ENCODE results near the gene PLGRKT. TPM values are rescaled to one million over a fixed set of nuclear protein-coding genes. Genes with fewer than 3 reads are reported as not detected.

Gene PLGRKT
- total and polyA plus RNA-seq, 2 experiments from 2014 or later, result 28.3 to 40.3 TPM

DNA sequence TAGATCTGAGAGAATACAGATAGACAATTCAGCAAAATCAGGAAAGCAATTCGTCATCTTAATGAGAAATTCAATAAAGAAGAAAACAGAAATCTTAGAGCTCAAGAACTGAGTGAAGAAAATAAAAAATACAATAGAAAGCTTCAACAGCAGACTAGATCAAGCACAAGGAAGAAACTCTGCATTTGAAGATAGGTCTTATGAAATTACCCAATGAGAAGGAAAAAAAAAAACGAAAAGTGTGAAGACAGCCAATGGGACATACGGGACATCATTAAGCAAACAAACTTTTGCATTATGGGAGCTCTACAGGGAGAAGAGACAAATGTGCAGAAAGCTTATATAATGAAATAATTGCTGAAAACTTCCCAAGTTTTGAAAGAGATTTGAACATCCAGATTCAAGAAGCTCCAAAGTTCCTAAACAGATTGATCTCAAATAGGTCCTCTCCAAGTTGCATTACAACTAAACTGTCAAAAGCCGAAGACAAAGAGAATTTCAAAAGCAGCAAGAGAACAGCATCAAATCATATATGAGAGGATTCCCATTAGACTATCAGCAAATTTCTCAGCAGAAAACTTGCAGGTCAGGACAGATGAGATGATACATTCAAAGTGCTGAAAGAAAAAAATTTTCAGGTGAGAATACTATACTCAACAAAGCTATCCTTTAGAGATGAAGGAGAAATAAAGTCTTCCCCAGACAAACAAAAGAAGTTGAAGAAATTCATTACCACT, 122.4 kb downstream of the PLGRKT start:
- H3K36me3 ChIP-seq (ENCODE audit: low read depth), result no peaks in the 10 kb centered on the region

DNA sequence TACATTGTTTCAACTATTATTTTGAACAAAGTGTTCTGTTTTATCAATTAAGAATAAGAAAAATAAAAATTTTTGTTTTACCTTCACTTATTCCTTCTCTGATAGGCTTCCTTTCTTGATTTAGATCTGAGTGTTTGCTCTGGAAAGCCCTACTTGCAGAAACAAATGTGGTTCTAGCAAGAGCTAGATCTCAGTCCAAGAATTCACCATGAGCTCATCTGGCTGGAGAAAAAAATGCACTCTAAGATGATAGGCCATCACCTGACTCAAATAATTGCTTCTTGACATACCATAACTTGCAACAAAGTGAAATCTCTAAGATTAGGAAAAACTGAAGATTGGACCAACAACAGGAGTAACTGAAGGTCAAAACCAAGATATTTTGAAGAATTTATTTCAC, 126.9 kb downstream of the PLGRKT start:
- no peak for TF ChIP-seq EZH2 (IDR thresholded peaks at IDR 0.05; ENCODE audit: insufficient read depth, poor library complexity, severe bottlenecking)
- TF ChIP-seq EZH2phosphoT487 (IDR thresholded peaks at IDR 0.05; ENCODE audit: insufficient read depth, low read depth), result no peak
- Histone ChIP-seq H3K9me2 (ENCODE audit: insufficient read depth) (no peaks in the 10 kb centered on the region), H3K9ac (no peak overlapping the region), H3K27me3 (replicated peaks; ENCODE audit: insufficient read depth) (peaks cover 25% of the 10 kb centered on the region), H3K4me2 (ENCODE audit: unreplicated experiment) (no peak overlapping the region), H3K4me3 (no peak overlapping the region), H3K27ac (no peak overlapping the region), H3K36me3 (ENCODE audit: low read depth) (no peaks in the 10 kb centered on the region), H3K4me1 (ENCODE audit: insufficient read depth) (no peaks in the 10 kb centered on the region), H3K79me2 (ENCODE audit: insufficient read depth) (no peaks in the 10 kb centered on the region), H2AFZ (no peak overlapping the region), H4K20me1 (ENCODE audit: insufficient read depth) (no peaks in the 10 kb centered on the region), H3F3A (ENCODE audit: insufficient read depth) (no peaks in the 10 kb centered on the region), H3K9me3 (ENCODE audit: low read depth) (no peaks in the 10 kb centered on the region)
- in situ Hi-C loops (cut with MboI), result no loop called here
- DNase-seq, result no peak

More for the DNA sequence above, 122.4 kb downstream of the PLGRKT start:
- H3K27ac ChIP-seq, result no peak overlapping the region
- H3K27me3 ChIP-seq (replicated peaks; ENCODE audit: insufficient read depth), result peaks cover 21% of the 10 kb centered on the region; the same call in 1 of the 2 replicates
- no peak overlapping the region for H3K9ac ChIP-seq
- WGBS, 2 experiments (ENCODE audit: low coverage in 1 of 2, low lambda C conversion rate in 2 of 2, missing lambda C conversion rate in 2 of 2), result 15 to 19% methylated on average over 4 of the region's 4 CpGs
- no peaks in the 10 kb centered on the region for H3K79me2 ChIP-seq (ENCODE audit: insufficient read depth)
- no peaks in the 10 kb centered on the region for H4K20me1 ChIP-seq (ENCODE audit: insufficient read depth)
- in situ Hi-C loops (cut with MboI), result no loop called here
- H3K4me2 ChIP-seq (ENCODE audit: unreplicated experiment), result no peak overlapping the region
- no peaks in the 10 kb centered on the region for H3F3A ChIP-seq (ENCODE audit: insufficient read depth)
- H3K9me2 ChIP-seq (ENCODE audit: insufficient read depth), result no peaks in the 10 kb centered on the region
- no peak overlapping the region for H3K4me3 ChIP-seq
- no peaks in the 10 kb centered on the region for H3K9me3 ChIP-seq (ENCODE audit: low read depth)
- H3K4me1 ChIP-seq (ENCODE audit: insufficient read depth), result no peaks in the 10 kb centered on the region
- no peak for DNase-seq
- no peak overlapping the region for H2AFZ ChIP-seq
- TF ChIP-seq EZH2phosphoT487 (IDR thresholded peaks at IDR 0.05; ENCODE audit: insufficient read depth, low read depth) (no peak), EZH2 (IDR thresholded peaks at IDR 0.05; ENCODE audit: insufficient read depth, poor library complexity, severe bottlenecking) (no peak)

Small RNAs within 50 kb of the gene (small RNA-seq; reads per million reads assigned to genes)
- gene AL135786.1 (ENCODE audit: low read depth, low replicate concordance), result not detected
- not detected for gene HMGN2P31 (ENCODE audit: low read depth, low replicate concordance)

Other genes with a start within 250 kb of the PLGRKT start
- not detected in 2 replicates for gene INSL4, start 206.5 kb downstream of the PLGRKT start, total RNA-seq (2014; rRNA removed; shearing (Covaris generic))
- gene INSL4, start 206.5 kb downstream of the PLGRKT start, polyA plus RNA-seq (2016; fragmentation: Nextera tagmentation; extraction: Ambion mirVana), result not detected in 2 replicates
- gene RLN2, start 133.2 kb downstream of the PLGRKT start, total RNA-seq (2014; rRNA removed; shearing (Covaris generic)), result not detected in 2 replicates
- not detected in 2 replicates for gene RLN2, start 133.2 kb downstream of the PLGRKT start, polyA plus RNA-seq (2016; fragmentation: Nextera tagmentation; extraction: Ambion mirVana)
- gene RLN1, start 98.0 kb downstream of the PLGRKT start, total RNA-seq (2014; rRNA removed; shearing (Covaris generic)), result not detected in 2 replicates
- gene RLN1, start 98.0 kb downstream of the PLGRKT start, polyA plus RNA-seq (2016; fragmentation: Nextera tagmentation; extraction: Ambion mirVana), result not detected in 2 replicates
- gene CD274, start 12.6 kb upstream of the PLGRKT start, total RNA-seq (2014; rRNA removed; shearing (Covaris generic)), result 4.2 and 4.3 TPM in 2 replicates
- gene CD274, start 12.6 kb upstream of the PLGRKT start, polyA plus RNA-seq (2016; fragmentation: Nextera tagmentation; extraction: Ambion mirVana), result 3.6 and 5.2 TPM in 2 replicates
- 34.7 and 36.8 TPM in 2 replicates for gene PDCD1LG2, start 72.6 kb upstream of the PLGRKT start, total RNA-seq (2014; rRNA removed; shearing (Covaris generic))
- gene PDCD1LG2, start 72.6 kb upstream of the PLGRKT start, polyA plus RNA-seq (2016; fragmentation: Nextera tagmentation; extraction: Ambion mirVana), result 31.7 and 33.5 TPM in 2 replicates
- gene RIC1, start 191.2 kb upstream of the PLGRKT start, total RNA-seq (2014; rRNA removed; shearing (Covaris generic)), result 39.6 and 48.7 TPM in 2 replicates
- gene RIC1, start 191.2 kb upstream of the PLGRKT start, polyA plus RNA-seq (2016; fragmentation: Nextera tagmentation; extraction: Ambion mirVana), result 13.0 and 13.7 TPM in 2 replicates

Measured in GM23248 (cell line).